A549 (cell line): ENCODE results near the gene TAF11L12.
"Not testable (repeated sequence)": the region's sequence is repeated elsewhere in the genome, so short reads cannot be mapped to it uniquely, and the experiment has no call there.

ENCODE experiments used
- CTCF ChIP-seq: fragments of >200 bp; sonication (Bioruptor Twin); formaldehyde crosslinking; IDR thresholded peaks from 3 replicates; pipeline ENCODE4 v1.5.1; 2016
- SMC3 ChIP-seq: fragments of >200 bp; sonication (Bioruptor Twin); formaldehyde crosslinking; IDR thresholded peaks from 3 replicates; pipeline ENCODE4 v1.6.1; 2018; ENCODE audit warnings: inconsistent platforms

- not testable (repeated sequence) for TF ChIP-seq SMC3, CTCF
Measured at GRCh38 chr5:17631788-17632187, 21.6 kb downstream of the TAF11L12 start, which contains the start of gene TAF11L13.
